Transverse colon (tissue), 4 donors: ENCODE measurements around the gene CDCA4. TPM values are rescaled to one million over a fixed set of nuclear protein-coding genes. Genes with fewer than 3 reads are reported as not detected.

Experiments used
- DNase-seq: peaks from one replicate; pipeline ENCODE4 v3.0.0-alpha.2; 2019
- H3K27ac ChIP-seq, 4 donors: fragments of 200-600 bp; sonication (generic); 2 replicates each; pipeline ENCODE4 v1.5.1; 2016 to 2018; ENCODE audit warnings: inconsistent platforms in 4 of 4
- H3K27me3 ChIP-seq: fragments of 200-600 bp; sonication (generic); 2 replicates; pipeline ENCODE4 v1.5.1; 2017; ENCODE audit warnings: inconsistent platforms
- H3K36me3 ChIP-seq, 4 donors: fragments of 200-600 bp; sonication (generic); 2 replicates each; pipeline ENCODE4 v1.5.1; 2017 to 2019; ENCODE audit warnings: inconsistent platforms in 4 of 4
- H3K4me1 ChIP-seq, 4 donors: fragments of 200-600 bp; sonication (generic); 2 replicates each; pipeline ENCODE4 v1.5.1; 2017 to 2020; ENCODE audit warnings: inconsistent platforms in 4 of 4
- H3K4me3 ChIP-seq, 4 donors: fragments of 200-600 bp; sonication (generic); 1 replicate in 1 of 4; 2 replicates in 3 of 4; pipeline versions ENCODE4 v1.5.1 to v1.6.1; 2017 to 2019; ENCODE audit warnings: inconsistent platforms in 4 of 4
- H3K9me3 ChIP-seq, 2 donors: fragments of 200-600 bp; sonication (generic); 2 replicates each; pipeline ENCODE4 v1.5.1; 2017 to 2019; ENCODE audit warnings: inconsistent platforms in 2 of 2
- CTCF ChIP-seq, 5 experiments: fragments of 200-600 bp in 3 of 5; fragments of 450-650 bp in 2 of 5; sonication (generic) in 3 of 5; IDR thresholded peaks; 1 replicate in 2 of 5; 2 replicates in 3 of 5; pipeline ENCODE4 v1.5.1; 2016 to 2017; ENCODE audit warnings: antibody characterized with exemption in 5 of 5, inconsistent platforms in 3 of 5, mild to moderate bottlenecking in 2 of 5, moderate library complexity in 1 of 5
- EP300 ChIP-seq: sonication (generic); formaldehyde crosslinking; IDR thresholded peaks from one replicate; pipeline ENCODE4 v1.6.1; 2017; ENCODE audit warnings: antibody characterized with exemption, low read depth
- POLR2A ChIP-seq: fragments of 450-650 bp; IDR thresholded peaks from one replicate; pipeline ENCODE4 v1.6.1; 2016; ENCODE audit warnings: antibody characterized with exemption, mild to moderate bottlenecking, moderate library complexity
- POLR2AphosphoS5 ChIP-seq, 3 donors: sonication (generic); formaldehyde crosslinking; IDR thresholded peaks; one replicate each; pipeline ENCODE4 v1.6.1; 2016; ENCODE audit warnings: antibody characterized with exemption in 3 of 3
- WGBS, 2 donors: methylation state at CpG; one replicate each; pipeline ENCODE4 v1.1.5; 2018; ENCODE audit warnings: low coverage in 1 of 2; 5-methylcytosine and 5-hydroxymethylcytosine counted together
- in situ Hi-C, 4 donors: fragments of 200-750 bp; cut with MboI; loops; one replicate each; pipeline versions ENCODE4 v1.15.0 to v1.15.1; 2017; ENCODE audit warnings: low sequenced_read_pairs in 3 of 4, low pct_ligation_motif_present in 1 of 4, low pct_unique_long_range_greater_than_20kb in 1 of 4
- intact Hi-C: fragments of 100-400 bp; cut with DNase I; formaldehyde crosslinking; loops from one replicate; pipeline ENCODE4 v1.15.1; 2023; ENCODE audit warnings: low total_unique reads
- total RNA-seq, 4 donors: library from RNA; depleted of rRNA; stranded (reverse); fragments of >200 nt; gene quantifications; one replicate each; pipeline ENCODE4 v1.1.0, GENCODE V29; 2016

The CDCA4 gene
- total RNA-seq, 4 donors from 2014 or later = 0.80 to 7.5 (median 4.5) TPM

GRCh38 chr14:104984056-104984894 lies 36.6 kb downstream of the CDCA4 start:
- Histone ChIP-seq H3K9me3 (no peaks in the 10 kb centered on the region), H3K36me3 (no peaks in the 10 kb centered on the region), H3K27ac (peak overlapping the region in 1 of 4 donors; percentile 79), H3K4me3 (no peak overlapping the region), H3K27me3 (peaks cover 2% of the 10 kb centered on the region), H3K4me1 (peaks cover 7 to 18% (median 11%) of the 10 kb centered on the region in 4 donors)
- 90% methylated on average over 15 of the region's 15 CpGs; no CpG with 5 or more reads in 1 of the 2 donors for WGBS, 2 donors
- no peak for DNase-seq
- no peak for TF ChIP-seq POLR2AphosphoS5 (IDR thresholded peaks at IDR 0.05)
- TF ChIP-seq EP300 = no peak
- TF ChIP-seq POLR2A = no peak
- no peak for TF ChIP-seq CTCF (IDR thresholded peaks at IDR 0.05)
- in situ Hi-C loops (no loop called here), intact Hi-C loops (no loop called here)

- Histone ChIP-seq H3K4me1 (peaks cover 11 to 24% (median 18%) of the 10 kb centered on the region in 4 donors), H3K9me3 (no peaks in the 10 kb centered on the region), H3K36me3 (no peaks in the 10 kb centered on the region), H3K4me3 (no peak overlapping the region), H3K27me3 (peaks cover 11% of the 10 kb centered on the region), H3K27ac (no peak overlapping the region)
- TF ChIP-seq CTCF (IDR thresholded peaks at IDR 0.05) = no peak
- no peak for TF ChIP-seq EP300
- no peak for TF ChIP-seq POLR2AphosphoS5 (IDR thresholded peaks at IDR 0.05)
- TF ChIP-seq POLR2A = no peak
- in situ Hi-C loops (no loop called here), intact Hi-C loops (no loop called here)
- WGBS, 2 donors = 86% methylated on average over 12 of the region's 12 CpGs; no CpG with 5 or more reads in 1 of the 2 donors
- DNase-seq = no peak
Measured at GRCh38 chr14:104983231-104983721, 37.6 kb downstream of the CDCA4 start.

- intact Hi-C loops (no loop called here), in situ Hi-C loops (no loop called here)
- H3K4me1 ChIP-seq = peaks cover 13 to 27% (median 22%) of the 10 kb centered on the region in 4 donors
- 75% methylated on average over 9 of the region's 10 CpGs; no CpG with 5 or more reads in 1 of the 2 donors for WGBS, 2 donors
- peaks cover 14% of the 10 kb centered on the region for H3K27me3 ChIP-seq
- H3K27ac ChIP-seq = no peak overlapping the region
- H3K9me3 ChIP-seq = no peaks in the 10 kb centered on the region
- no peaks in the 10 kb centered on the region for H3K36me3 ChIP-seq
- no peak overlapping the region for H3K4me3 ChIP-seq
- DNase-seq = no peak
- no peak for TF ChIP-seq EP300
Measured at GRCh38 chr14:104982548-104983230, 38.2 kb downstream of the CDCA4 start.

GRCh38 chr14:104981699-104982541 lies 39.0 kb downstream of the CDCA4 start:
- Histone ChIP-seq H3K9me3 (no peaks in the 10 kb centered on the region), H3K36me3 (no peaks in the 10 kb centered on the region), H3K4me1 (peaks cover 21 to 31% (median 28%) of the 10 kb centered on the region in 4 donors), H3K27ac (no peak overlapping the region), H3K27me3 (peaks cover 22% of the 10 kb centered on the region), H3K4me3 (no peak overlapping the region)
- WGBS, 2 donors = 76% methylated on average over 16 of the region's 17 CpGs; no CpG with 5 or more reads in 1 of the 2 donors
- TF ChIP-seq CTCF (IDR thresholded peaks at IDR 0.05) = no peak
- TF ChIP-seq EP300 = no peak
- TF ChIP-seq POLR2A = no peak
- no peak for TF ChIP-seq POLR2AphosphoS5 (IDR thresholded peaks at IDR 0.05)
- intact Hi-C loops = no loop called here
- no peak for DNase-seq
- in situ Hi-C loops = no loop called here
